Gastrocnemius medialis (tissue), 4 donors: ENCODE results near the gene ALDH3A1.

Experiments used
- POLR2A ChIP-seq, 2 donors: fragments of 450-650 bp; IDR thresholded peaks; one replicate each; pipeline ENCODE4 v1.6.1; 2017; ENCODE audit warnings: antibody characterized with exemption in 2 of 2, mild to moderate bottlenecking in 2 of 2, moderate library complexity in 2 of 2
- TF ChIP-seq, protein P1 (sequence below), 5 experiments: fragments of 450-650 bp in 3 of 5; fragments of 200-600 bp in 2 of 5; sonication (generic) in 2 of 5; IDR thresholded peaks in 4 of 5; conservative IDR thresholded peaks in 1 of 5; 1 replicate in 4 of 5; 2 replicates in 1 of 5; pipeline ENCODE4 v1.5.1; 2016 to 2019; ENCODE audit warnings: antibody characterized with exemption in 5 of 5, mild to moderate bottlenecking in 3 of 5, moderate library complexity in 3 of 5

GRCh38 chr17:19755392-19755791 is 7.3 kb upstream of the ALDH3A1 start:
- TF ChIP-seq, protein P1, sequence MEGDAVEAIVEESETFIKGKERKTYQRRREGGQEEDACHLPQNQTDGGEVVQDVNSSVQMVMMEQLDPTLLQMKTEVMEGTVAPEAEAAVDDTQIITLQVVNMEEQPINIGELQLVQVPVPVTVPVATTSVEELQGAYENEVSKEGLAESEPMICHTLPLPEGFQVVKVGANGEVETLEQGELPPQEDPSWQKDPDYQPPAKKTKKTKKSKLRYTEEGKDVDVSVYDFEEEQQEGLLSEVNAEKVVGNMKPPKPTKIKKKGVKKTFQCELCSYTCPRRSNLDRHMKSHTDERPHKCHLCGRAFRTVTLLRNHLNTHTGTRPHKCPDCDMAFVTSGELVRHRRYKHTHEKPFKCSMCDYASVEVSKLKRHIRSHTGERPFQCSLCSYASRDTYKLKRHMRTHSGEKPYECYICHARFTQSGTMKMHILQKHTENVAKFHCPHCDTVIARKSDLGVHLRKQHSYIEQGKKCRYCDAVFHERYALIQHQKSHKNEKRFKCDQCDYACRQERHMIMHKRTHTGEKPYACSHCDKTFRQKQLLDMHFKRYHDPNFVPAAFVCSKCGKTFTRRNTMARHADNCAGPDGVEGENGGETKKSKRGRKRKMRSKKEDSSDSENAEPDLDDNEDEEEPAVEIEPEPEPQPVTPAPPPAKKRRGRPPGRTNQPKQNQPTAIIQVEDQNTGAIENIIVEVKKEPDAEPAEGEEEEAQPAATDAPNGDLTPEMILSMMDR (IDR thresholded peaks at IDR 0.05 in 4 of 5, conservative IDR thresholded peaks at IDR 0.05 in 1 of 5), result no peak
- TF ChIP-seq POLR2A (IDR thresholded peaks at IDR 0.05), result no peak
